NCI-H2227 treated with DMSO at 0.1 percent for 48 hours (cell line): ENCODE measurements around the gene MSH3.
"Not testable (repeated sequence)": the region's sequence is repeated elsewhere in the genome, so short reads cannot be mapped to it uniquely, and the experiment has no call there.

Source experiments
- DNase-seq: peaks from one replicate; lab custom pipeline; 2025; lab: John Stamatoyannopoulos, UW

Gene MSH3

DNA sequence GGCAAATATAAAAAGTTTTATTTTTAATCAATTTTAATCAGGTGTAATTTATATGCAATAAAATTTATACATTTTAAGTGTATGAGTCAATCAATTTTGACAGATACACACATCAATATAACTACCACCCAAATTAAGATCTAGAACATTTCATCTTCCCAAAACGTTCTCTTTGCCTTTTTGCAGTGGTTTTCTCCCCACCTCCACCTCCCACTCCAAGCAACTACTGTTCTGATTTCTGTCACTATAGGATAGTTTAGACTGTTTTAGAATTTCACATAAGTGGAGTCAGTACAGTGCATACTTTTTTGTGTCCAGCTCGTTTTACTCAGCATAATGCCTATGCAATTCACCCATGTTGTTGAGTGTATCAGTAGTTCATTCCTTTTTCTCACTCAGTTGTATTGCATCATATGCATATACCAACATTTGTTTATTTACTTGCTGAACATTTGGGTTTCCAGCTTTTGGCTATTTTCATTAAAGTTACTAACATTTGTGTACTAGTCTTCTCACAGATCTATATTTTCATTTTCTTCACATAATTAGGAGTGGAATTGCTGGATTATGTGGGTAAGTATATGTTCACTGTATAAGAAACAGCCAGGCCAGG lies 52.5 kb downstream of the MSH3 start:
- DNase-seq: no peak

DNA sequence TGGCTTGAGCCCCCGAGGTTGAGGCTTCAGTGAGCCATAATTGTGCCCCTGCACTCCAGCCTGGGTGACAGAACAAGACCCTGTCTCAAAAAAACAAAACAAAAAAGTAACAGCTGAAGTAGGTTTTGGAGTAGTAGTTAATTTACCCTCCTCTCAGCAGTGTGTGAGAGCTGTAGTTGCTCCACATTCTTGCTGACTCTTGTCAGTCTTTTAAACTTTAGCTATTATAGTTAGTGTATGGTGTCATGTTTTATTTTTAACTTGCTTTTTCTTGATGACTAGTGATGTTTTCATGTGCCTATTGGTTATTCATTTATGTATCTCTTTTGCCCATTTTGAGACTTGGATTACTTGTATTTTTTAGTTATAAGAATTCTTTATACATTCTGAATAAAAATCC lies 53.2 kb downstream of the MSH3 start:
- DNase-seq: no peak

DNA sequence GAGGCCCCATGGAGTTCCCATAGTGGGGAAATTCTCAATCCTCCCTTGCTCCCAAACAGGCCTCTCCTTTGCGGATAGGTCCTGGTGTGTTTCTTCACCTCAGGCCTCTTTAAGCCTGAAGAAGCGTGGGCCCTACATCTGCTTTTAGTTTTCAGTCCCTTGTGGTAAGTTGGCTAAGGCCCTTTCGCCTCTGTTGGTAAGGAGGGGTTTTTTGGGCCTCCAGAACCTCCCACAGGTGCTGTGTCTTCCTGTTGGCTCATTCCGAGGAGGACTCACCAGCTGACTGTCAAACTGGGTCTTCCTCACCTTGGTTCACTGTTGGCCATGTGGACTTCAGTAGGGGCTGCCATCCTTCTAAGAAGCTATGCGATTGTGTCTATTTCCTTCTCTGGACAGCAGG lies 56.8 kb downstream of the MSH3 start:
- no peak for DNase-seq

DNA sequence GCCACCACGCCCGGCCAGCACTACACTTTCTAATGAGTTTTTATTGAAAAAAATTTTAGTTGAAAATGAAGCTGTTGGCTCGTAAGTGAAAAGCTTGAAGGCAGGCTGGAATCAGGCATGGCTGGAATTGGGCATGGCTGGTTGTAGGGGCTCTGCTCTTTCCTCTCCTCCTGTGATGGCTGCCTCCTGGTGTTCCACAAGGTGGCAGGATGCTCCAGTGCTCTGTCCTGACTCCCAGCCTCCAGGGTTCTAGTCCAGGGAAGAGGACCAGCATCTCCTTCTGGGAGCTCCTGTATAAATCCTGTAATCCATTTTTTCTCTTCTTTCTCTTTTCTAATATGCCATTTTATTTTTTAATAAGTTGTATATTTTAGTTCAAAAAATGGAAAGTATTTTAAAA lies 57.5 kb downstream of the MSH3 start:
- DNase-seq: no peak

DNA sequence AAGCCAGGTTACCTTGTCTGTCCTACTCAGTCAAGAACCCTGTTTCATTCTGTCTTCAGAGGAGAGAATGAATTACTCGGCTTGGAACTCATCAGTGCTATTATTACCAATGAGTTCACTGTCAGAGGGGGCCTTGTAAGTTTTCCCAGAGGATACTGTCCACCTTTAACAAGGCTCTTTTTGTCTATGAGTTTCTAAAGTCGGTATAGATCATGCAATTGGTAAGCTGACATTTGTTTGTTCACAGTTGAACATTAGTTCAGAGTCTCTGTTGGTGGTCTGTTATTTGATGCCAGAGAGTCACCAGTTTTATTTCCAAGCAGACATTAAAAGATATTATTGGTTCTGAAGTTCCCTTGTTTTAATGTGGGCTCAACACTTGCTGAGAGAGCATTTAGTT lies 58.5 kb downstream of the MSH3 start:
- no peak for DNase-seq

DNA sequence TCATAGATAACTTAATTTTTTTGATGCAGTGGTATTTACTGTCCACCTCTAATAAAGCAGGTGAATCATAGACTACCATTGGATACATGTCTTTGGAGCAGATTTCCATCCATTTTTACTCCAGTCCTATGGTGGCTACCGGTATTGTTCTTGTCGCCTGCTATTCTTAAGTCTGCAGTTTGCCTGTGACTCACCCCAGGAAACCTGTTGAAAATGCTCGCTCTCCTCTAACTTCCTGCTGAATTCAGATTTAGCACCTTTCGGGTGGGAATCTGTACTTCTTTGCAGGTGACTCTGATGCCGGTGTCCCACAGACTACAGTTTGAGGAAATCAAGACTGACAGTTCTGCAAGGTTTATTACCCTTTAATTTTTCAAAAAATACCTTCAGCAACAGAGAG lies 59.2 kb downstream of the MSH3 start:
- no peak for DNase-seq

DNA sequence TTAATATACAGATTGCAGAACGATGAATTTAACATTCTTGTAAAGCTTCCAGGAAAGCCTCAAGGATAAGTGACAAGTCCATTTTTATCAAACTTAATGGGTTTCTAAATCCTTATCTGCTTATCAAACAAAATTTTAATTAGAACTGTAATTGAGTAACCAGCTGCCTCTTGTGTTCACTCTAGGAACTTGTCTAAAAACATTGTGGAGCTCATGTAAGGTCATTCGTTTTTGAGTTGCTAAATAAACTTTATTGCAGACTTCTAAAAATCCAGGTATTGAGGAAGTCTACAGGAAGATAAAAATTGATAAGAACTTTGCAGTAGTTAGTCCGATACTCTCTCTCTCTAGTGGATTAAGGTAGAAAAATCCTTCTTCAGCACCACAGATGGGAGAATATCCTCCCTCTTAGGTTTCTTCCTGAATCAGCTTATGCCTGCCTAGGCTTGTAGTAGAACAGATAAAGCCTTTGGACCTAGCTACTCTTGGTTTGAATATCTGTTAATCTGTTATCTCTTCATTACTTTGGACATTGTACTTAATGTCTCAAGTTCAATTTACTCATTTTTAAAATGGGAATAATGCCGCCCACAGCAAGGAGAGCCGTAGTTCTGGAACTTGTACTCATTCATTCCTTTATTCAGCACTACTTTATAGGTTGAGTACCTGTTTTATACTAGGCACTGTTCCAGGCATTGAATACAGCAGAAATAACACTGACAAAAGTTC lies 60.3 kb downstream of the MSH3 start:
- DNase-seq: no peak

DNA sequence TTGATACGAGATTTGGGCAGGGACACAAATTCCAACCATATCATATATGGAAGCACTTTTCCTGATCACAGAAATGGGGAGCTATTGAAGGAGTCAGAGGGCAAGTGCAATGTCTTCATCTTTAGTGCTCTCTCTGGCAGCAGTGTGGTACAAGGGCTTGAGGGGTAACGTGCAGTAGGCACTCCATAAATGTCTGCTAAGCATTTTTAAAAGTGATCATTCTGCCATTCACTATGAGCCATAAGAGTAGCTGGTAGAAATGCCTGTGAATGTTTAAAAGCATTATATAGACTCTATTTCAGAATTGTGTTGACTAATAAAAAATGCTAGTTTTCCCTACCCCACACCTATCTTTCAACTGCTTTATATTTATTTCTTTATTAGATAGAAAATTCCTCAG lies 61.4 kb downstream of the MSH3 start:
- DNase-seq: no peak

DNA sequence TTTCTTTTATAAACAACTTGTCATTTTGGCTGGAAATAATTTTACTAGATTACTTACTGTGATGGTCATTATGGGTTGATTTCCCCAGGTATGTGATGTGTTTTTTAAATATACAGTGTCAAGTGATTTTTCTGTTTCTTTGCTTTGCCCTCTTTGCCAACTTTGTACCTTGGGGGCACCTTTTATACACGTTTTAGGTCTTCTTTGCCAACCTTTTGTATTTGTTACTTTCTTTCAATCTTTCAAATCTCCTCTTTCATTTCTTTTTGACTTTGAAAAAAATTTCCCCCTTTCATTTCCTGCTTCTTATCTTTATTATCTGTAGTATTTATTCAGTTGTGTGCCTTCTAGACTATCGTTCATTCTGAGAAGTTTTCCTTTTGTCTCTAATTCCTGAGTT lies 65.7 kb downstream of the MSH3 start:
- no peak for DNase-seq

DNA sequence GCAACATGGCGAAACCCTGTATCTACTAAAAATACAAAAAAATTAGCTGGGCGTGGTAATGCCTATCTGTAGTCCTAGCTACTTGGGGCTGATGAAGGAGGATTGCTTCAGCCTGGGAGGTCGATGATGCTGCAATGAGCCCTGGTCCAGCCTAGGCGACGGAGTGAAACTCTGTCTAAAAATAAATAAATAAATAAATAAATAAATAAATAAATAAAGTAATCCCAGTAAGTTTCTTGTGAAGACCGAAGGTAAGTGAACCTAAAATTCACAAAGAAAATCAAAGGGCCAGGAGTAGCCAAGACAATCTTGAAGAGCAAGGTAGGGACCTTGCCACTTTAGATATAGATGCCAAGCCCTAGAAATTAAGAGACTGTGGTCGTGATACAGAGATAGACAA lies 68.5 kb downstream of the MSH3 start:
- no peak for DNase-seq

DNA sequence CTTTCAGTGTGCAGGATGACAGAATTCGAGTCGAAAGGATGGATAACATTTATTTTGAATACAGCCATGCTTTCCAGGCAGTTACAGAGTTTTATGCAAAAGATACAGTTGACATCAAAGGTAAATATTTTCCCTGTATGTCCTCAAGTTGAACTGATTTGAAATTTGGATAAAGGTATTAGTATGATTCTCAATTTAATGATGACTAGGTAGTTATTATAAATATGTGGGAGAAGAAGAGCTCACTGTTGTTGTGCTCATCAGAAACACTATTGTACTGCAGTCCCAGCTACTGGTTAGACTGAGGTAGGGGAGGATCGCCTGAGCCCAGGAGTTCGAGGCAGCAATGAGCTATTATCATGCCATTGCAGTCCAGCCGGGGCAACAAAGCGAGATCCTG lies 71.0 kb downstream of the MSH3 start:
- no peak for DNase-seq

DNA sequence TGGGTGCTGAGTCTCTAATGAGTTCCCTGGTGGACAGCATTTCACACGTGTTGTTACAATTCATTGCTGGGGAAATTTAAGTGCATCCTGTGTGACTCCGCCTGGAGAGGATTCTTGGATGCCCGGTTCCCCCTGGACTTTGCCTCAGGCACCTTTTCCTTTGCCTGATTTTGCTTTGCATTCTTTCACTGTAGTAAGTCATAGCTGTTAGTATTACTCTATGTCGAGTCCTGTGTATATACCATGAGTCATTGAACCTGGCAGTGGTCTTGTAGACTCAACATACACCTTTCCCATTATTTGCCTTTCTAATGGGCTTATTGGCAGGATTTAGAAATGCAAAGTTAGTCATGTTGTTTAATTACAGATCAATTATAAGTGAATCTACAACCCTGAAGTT lies 82.3 kb downstream of the MSH3 start:
- no peak for DNase-seq

DNA sequence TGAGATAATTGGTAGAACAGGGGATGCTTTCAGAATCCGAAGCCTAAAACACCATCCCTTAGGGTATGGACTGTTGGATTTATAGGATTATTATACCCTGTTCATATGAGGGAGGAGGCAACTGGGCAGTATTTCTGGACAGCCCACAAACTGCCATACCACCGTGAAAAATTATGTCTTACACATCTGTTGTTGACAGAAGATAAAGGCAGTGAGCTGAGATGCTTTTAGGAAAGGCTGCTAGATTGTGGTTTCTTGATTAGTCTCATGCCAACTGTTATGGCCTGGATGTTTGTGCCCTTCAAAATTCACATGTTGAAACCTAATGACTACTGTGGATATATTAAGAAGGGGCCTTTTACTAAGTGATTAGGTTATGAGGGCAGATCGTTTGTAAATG lies 84.0 kb downstream of the MSH3 start:
- no peak for DNase-seq

DNA sequence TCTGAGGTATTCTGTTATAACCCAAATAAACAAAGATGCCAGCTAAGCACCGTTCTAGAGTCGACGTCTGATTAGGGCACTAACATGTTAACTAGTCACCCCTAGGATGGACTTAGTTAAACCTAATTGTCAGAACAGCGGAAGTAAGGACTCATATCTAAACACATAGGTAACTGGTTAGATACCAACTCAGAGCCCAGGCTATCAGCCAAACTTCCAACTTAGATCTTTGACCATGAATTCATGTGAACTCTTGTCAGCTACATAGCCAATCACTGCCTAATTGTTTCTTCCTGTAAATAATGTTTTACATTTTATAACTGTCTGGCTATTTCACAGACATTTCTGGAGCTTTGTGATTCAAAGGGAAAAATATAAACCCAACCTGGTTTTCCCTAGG lies 84.6 kb downstream of the MSH3 start:
- DNase-seq: no peak

DNA sequence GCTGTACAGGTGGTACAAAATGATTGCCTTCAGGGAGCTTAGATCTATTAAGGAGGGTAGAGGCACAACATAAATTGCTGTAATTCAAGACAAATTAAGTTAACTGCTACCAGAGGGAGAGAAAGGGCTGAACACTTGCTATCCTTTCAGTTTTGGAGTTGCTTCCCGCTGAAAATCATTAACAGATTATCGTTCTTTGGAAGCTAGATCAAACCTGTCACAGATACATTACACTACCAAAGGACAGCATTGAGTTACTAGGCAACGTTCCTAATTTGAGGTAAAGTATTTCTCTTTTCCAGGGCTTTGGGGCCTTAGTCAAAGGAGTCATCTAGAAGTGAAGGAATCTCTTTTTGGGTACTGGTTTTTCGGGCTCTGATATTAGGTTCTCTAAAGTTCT lies 85.0 kb downstream of the MSH3 start:
- DNase-seq: no peak

DNA sequence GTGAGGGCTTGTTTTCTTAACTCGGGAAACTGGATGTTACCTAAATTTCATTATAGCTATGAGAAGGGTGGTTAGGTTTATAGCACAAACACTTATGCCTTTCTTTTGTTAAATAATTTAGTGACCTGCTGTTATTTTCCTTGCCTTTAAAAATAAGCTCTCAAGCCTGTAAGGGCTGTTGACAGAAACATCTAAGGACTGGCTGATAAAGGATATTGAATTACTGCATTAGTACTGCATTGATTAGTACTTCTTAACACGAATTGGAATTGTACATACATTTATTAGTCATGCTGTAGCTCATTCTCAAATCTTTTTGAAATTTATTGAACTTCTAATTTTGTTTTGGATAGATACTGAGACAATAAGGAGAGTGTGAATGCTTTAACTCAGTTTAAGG lies 85.4 kb downstream of the MSH3 start:
- DNase-seq: no peak

DNA sequence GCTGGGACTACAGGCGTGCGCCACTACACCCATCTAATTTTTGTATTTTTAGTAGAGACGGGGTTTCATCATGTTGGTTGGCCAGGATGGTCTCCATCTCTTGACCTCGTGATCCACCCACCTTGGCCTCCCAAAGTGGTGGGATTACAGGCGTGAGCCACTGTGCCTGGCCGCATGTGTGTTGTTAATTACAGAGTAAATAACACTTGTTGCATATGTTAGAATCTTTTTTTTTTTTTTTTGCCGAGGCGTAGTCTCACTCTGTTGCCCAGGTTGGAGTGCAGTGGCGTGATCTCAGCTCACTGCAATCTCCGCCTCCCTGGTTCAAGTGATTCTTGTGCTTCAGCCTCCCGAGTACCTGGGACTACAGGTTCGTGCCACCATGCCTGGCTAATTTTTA lies 86.0 kb downstream of the MSH3 start:
- not testable (repeated sequence) for DNase-seq

DNA sequence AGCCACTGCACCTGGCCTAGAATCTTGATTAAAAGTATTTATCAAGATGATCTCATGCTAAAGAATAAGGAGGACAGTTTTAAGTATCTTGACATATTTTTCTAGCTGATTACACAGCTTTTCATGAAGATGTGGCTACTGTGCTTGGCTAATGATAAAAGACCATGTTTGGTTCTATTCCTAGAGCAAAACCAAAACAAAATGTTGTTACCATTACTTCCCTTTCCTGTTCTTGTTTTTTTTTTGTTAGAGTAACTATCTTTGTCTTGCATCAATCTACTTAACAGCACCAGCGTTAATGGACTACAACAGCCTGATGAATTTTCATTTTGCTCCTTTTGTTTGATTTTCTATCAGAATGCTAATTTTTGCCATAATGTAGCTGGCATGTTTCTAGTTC lies 86.5 kb downstream of the MSH3 start:
- no peak for DNase-seq

DNA sequence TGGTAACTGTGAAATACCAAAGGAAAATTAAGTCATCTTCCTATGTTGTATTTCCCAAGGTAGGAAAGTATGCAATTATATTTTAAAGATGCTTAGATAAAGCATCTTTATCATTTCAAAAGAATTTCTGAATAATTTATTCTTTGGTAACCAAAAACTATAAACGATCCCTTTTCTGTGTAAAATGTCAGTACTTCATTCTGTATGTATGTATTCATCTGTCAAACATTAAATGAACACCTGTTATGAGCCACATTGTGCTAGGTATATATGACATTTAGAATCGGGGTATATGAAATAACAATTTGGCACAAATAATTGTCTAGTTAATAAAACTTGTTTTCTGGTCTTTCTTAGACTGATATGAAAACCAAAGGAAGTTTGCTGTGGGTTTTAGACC lies 89.7 kb downstream of the MSH3 start:
- DNase-seq: no peak

DNA sequence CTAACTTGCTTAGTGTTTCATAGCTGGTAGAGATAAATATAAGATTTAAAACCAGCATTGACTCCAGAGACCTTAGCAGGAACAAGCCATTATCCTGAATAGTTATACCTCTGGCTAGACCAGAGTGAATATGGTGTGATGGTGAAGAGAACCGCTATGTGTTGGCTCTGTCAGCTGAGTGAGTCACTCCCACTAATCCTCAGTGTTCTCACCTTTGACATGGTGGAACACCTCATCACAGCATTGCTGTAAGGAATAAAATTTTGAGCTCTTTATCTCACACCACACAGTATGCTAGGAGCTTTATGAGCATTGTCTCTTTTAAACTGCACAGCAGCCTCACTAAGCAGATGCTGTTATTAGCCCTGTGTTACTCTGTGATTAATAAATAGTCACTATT lies 91.0 kb downstream of the MSH3 start:
- DNase-seq: no peak

DNA sequence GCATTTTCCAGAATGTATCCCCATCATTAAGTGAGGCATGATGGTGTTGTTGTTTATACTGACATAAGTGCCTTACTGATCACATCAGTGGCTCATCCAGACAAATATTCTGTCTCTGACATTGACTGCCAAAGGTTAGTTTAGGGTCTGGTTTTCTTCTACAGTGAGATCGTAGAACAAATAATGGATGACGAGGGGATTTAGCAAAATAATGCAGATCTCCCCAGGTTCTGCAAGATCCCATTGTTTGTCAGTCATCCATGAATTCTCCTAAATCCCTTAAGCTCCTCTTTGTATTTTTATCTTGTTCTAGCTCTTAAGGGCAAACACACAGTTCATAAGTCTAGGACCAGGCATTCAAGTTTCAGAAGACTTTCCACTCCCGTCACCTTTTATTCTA lies 93.5 kb downstream of the MSH3 start:
- DNase-seq: no peak

DNA sequence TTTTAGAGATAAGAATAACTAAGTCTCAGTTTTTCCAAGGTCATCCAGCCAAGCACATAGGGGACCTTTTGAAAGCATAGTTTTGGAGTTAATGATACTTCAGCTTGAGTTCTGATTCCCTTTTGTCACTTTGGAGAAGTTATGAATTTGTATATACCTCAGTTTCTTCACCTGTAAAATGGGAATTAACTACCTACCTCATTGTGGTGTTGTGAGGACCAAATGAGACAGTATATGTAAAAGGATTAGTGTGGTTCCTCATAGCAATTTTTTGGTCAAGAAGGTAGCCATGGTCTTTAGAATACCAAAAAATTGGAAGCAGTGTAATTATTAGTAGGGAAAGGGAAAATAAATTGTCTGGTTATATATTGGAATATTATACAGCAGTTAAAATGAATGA lies 98.0 kb downstream of the MSH3 start:
- DNase-seq: no peak

DNA sequence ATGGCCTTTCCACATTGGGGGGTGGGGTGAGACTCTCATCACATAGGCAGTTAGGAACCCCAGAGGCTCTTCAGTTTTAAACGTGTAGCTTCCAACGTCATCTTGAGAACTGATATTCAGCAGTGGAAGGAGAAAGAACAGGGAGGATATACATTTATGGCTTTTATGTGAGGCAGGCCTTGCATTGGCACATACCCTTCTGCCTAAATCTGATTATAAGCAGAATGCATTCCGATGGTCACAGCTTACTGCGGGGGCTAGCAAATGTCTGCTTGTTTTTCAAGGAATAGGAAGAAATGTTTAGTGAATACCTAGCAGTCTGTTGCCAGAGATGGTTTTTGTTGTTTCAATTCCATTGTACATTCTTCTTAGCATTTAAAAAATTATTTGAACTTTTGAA lies 99.3 kb downstream of the MSH3 start:
- no peak for DNase-seq

DNA sequence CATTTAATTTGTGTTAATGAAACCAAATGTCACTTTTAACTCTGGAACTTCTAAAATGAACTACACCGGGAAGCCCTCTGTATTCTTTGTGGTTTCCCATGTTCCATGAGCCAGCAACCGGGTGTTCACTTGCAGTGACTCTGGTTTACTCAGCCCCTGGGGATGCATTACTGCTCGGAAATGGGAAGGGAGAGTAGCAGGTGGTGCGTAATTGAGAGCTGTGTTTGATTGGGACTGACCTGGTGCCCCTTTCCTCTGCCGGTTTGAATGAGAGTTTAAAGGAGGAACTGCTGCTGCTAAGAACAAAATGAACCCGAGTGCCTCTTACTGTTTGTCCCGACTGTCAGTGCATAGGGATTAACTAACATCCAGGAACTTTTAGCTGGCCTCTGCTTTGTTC lies 100.4 kb downstream of the MSH3 start:
- DNase-seq: peak; percentile 54
